IPS-20b (cell line): ENCODE measurements around the gene SLC4A4.

Source experiments
- H3K27ac ChIP-seq: one replicate; pipeline ENCODE4 v1.5.1; 2013; ENCODE audit warnings: low read length
- H3K27me3 ChIP-seq: 2 replicates; pipeline ENCODE4 v1.6.1; 2013; ENCODE audit warnings: mild to moderate bottlenecking, low read length, inconsistent platforms; ENCODE audit not compliant: insufficient read depth
- H3K36me3 ChIP-seq: 2 replicates; pipeline ENCODE4 v1.6.1; 2013; ENCODE audit warnings: low read depth, mild to moderate bottlenecking, inconsistent platforms, low read length, moderate library complexity; ENCODE audit not compliant: insufficient read depth
- H3K4me1 ChIP-seq: 2 replicates; pipeline ENCODE4 v1.6.1; 2013; ENCODE audit warnings: mild to moderate bottlenecking, control low read depth, inconsistent platforms, low read length, moderate library complexity; ENCODE audit not compliant: insufficient read depth
- H3K4me3 ChIP-seq: 2 replicates; pipeline ENCODE4 v1.5.1; 2013; ENCODE audit warnings: mild to moderate bottlenecking, low read length, inconsistent platforms
- H3K9ac ChIP-seq: 2 replicates; pipeline ENCODE4 v1.6.1; 2013; ENCODE audit warnings: low read depth, mild to moderate bottlenecking, inconsistent platforms, low read length, moderate library complexity
- H3K9me3 ChIP-seq: 2 replicates; pipeline ENCODE4 v1.6.1; 2013; ENCODE audit warnings: mild to moderate bottlenecking, low read depth, low read length, inconsistent platforms; ENCODE audit not compliant: insufficient read depth

Gene SLC4A4

GRCh38 chr4:71307729-71308128 lies 31.1 kb upstream of the SLC4A4 start:
- Histone ChIP-seq H3K9me3 (no peaks in the 10 kb centered on the region), H3K27ac (no peak overlapping the region), H3K27me3 (no peaks in the 10 kb centered on the region), H3K4me3 (no peak overlapping the region), H3K36me3 (no peaks in the 10 kb centered on the region), H3K9ac (no peak overlapping the region), H3K4me1 (peaks cover 18% of the 10 kb centered on the region)

DNA sequence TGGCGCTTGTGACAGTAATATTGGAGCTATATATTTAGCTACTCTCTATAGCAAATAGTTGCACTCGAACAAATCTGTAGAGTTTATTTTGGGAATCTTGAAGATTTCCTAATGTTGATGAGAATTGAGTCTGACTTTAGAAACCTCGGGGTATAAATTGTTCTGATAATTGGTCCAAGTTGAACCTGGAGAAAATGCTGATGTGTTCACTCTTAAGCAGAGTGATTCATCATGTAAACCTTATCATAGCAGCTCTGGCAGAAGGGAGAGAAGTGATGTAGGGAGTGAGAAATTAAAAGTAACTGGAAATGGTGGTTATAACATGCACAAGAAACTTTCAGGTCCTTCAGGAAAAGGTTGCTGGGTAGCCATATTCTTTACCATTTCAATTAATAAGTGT lies 16.4 kb upstream of the SLC4A4 start:
- Histone ChIP-seq H3K27ac (no peak overlapping the region), H3K4me3 (no peak overlapping the region), H3K27me3 (no peaks in the 10 kb centered on the region), H3K36me3 (no peaks in the 10 kb centered on the region), H3K4me1 (peaks cover 11% of the 10 kb centered on the region; the same call in 1 of the 2 replicates), H3K9ac (no peak overlapping the region), H3K9me3 (no peaks in the 10 kb centered on the region)

- Histone ChIP-seq H3K4me1 (no peaks in the 10 kb centered on the region), H3K27me3 (no peaks in the 10 kb centered on the region), H3K9me3 (no peaks in the 10 kb centered on the region), H3K4me3 (no peak overlapping the region), H3K27ac (no peak overlapping the region), H3K9ac (no peak overlapping the region), H3K36me3 (no peaks in the 10 kb centered on the region)
Observed at GRCh38 chr4:71333368-71333767, 5.5 kb upstream of the SLC4A4 start.

DNA sequence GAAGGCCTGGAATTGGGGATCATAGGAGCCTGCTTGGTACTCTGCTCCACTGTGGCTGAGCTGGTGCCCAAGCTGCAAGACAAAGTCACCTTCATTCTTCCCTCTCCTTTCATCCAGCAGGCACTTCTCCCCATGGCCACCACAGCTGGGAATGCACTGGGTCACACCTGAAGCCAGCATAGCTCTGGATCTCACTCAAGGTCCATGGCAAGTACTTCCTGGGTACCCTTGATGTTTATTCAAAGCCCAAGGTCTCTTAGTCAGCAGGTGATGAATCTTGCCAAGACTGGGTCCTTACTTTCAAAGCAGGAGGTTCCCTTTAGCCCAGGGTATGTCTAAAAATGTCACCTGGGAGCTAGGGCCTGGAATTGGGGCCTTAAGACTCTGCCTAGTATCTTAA lies 4.9 kb upstream of the SLC4A4 start:
- Histone ChIP-seq H3K36me3 (no peaks in the 10 kb centered on the region), H3K27me3 (no peaks in the 10 kb centered on the region), H3K4me1 (no peaks in the 10 kb centered on the region), H3K9ac (no peak overlapping the region), H3K27ac (no peak overlapping the region), H3K4me3 (no peak overlapping the region), H3K9me3 (no peaks in the 10 kb centered on the region)

GRCh38 chr4:71334465-71334882 lies 4.3 kb upstream of the SLC4A4 start:
- H3K9me3 ChIP-seq = no peaks in the 10 kb centered on the region
- H3K9ac ChIP-seq = no peak overlapping the region
- H3K27ac ChIP-seq = no peak overlapping the region
- H3K36me3 ChIP-seq = no peaks in the 10 kb centered on the region
- no peak overlapping the region for H3K4me3 ChIP-seq
- no peaks in the 10 kb centered on the region for H3K4me1 ChIP-seq
- no peaks in the 10 kb centered on the region for H3K27me3 ChIP-seq

DNA sequence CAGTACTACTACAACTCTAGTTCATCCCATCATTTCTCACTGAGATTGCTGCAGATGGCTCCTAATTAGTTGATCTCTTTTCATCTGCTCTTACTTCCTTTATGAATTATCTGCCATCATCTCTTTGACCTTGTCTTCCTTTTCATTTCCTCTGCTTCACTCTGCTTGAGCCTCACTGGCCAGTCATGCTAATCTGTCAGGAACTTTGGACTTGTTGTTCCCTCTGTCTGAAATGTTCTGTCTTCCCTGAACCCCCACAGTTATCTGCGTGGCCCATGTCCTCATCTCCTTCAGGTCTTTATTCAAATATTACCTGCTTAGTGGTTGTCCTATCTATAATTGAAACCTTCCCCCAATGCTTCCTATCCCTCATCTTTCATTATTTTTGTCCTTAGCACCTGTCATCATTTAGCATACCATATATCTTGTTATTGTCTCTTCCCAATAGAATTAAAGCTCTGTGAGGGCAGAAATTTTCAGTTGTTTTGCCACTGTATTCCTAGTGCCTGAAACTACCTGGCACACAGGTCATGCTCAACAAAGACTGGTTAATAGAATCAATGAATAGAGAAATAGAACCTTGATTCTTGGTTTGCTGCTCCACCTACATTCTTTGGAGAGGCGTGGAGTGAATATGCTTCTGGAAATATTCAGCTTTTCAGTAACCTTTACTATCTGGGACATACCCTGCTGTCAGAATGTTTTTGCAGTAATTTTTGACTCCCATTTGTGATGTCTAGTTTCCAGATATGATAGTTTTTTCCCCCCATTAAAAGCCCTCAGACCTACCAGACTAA lies 5.0 kb downstream of the SLC4A4 start:
- H3K4me1 ChIP-seq = no peaks in the 10 kb centered on the region
- no peaks in the 10 kb centered on the region for H3K36me3 ChIP-seq
- no peaks in the 10 kb centered on the region for H3K27me3 ChIP-seq
- H3K9me3 ChIP-seq = no peaks in the 10 kb centered on the region
- H3K4me3 ChIP-seq = no peak overlapping the region
- H3K27ac ChIP-seq = no peak overlapping the region
- no peak overlapping the region for H3K9ac ChIP-seq

DNA sequence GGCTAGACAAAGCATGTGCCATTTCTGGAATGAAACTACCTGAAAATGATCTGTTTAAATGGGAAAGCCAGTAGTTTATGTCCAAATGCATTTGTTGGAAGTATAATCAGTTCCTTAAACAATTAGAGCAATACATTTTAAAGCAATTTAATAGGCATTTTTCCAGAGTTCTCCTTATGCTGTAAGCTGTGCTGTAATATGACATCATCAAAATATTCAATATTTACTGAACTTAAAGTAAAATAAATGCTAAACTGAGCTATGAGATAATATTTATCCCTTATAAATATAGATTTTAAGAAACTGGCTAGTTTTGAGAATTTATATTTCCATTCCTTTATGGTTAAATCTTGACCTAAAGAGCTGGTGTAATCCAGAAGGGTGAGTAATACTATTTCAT lies 7.9 kb downstream of the SLC4A4 start:
- H3K9ac ChIP-seq = no peak overlapping the region
- H3K4me1 ChIP-seq = no peaks in the 10 kb centered on the region
- H3K27me3 ChIP-seq = no peaks in the 10 kb centered on the region
- H3K4me3 ChIP-seq = no peak overlapping the region
- no peak overlapping the region for H3K27ac ChIP-seq
- no peaks in the 10 kb centered on the region for H3K36me3 ChIP-seq
- H3K9me3 ChIP-seq = no peaks in the 10 kb centered on the region

GRCh38 chr4:71348586-71348985 lies 9.8 kb downstream of the SLC4A4 start:
- no peaks in the 10 kb centered on the region for H3K27me3 ChIP-seq

GRCh38 chr4:71355045-71355444 lies 16.2 kb downstream of the SLC4A4 start:
- Histone ChIP-seq H3K9me3 (no peaks in the 10 kb centered on the region), H3K4me3 (no peak overlapping the region), H3K36me3 (no peaks in the 10 kb centered on the region), H3K9ac (no peak overlapping the region), H3K4me1 (no peaks in the 10 kb centered on the region), H3K27me3 (no peaks in the 10 kb centered on the region), H3K27ac (no peak overlapping the region)

More at GRCh38 chr4:71348586-71348985, 9.8 kb downstream of the SLC4A4 start:
- H3K9ac ChIP-seq = no peak overlapping the region
- H3K9me3 ChIP-seq = no peaks in the 10 kb centered on the region
- H3K36me3 ChIP-seq = no peaks in the 10 kb centered on the region
- H3K27ac ChIP-seq = no peak overlapping the region
- H3K4me3 ChIP-seq = no peak overlapping the region
- no peaks in the 10 kb centered on the region for H3K4me1 ChIP-seq

DNA sequence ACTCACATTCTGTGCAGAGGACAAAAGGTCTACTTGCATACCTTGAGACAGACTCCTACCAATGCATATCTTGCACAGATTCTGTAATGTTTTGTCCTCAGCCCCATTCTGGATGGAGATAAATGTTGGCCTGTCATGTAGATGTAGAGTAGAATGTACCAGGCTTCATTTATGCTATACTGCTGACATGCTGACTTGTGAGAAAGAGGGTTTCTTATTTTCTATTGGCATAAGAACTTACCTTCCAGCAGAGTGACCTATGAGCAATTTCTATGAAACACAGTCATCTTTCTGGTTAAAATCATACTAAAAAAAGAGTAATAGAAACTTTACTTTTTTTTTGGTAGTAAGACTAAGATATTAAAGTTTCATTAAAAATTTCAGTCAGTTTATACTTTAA lies 17.2 kb downstream of the SLC4A4 start:
- Histone ChIP-seq H3K4me3 (no peak overlapping the region), H3K9me3 (no peaks in the 10 kb centered on the region), H3K27ac (no peak overlapping the region), H3K9ac (no peak overlapping the region), H3K36me3 (no peaks in the 10 kb centered on the region), H3K4me1 (no peaks in the 10 kb centered on the region), H3K27me3 (no peaks in the 10 kb centered on the region)

DNA sequence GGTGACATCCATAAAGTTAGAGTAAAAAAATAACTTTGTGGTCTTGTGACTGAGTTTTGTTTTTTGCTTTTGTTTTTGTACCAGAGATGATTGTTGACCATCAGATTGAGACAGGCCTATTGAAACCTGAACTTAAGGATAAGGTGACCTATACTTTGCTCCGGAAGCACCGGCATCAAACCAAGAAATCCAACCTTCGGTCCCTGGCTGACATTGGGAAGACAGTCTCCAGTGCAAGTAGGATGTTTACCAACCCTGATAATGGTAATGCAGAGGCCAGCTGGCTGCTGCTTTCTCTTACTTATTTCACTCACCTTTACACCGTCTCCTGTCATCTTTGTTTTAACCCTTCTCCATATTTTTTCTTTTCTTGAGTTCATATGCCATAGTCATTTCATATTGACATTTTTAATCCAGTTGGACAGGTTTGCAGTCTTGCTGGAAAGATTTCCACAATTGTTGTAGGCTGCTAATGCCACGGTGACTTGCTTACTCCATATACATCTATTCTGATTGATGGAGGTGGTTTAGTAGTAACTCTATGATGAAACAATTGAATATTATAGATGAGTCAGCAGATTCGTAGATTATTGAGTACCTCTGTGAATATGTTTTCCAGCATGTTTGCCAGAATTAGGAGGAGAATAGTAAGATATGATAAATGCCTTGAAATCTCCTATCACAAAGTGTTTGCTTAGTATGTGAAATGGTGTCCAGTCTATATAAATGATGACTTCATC lies 18.3 kb downstream of the SLC4A4 start:
- H3K4me1 ChIP-seq = no peaks in the 10 kb centered on the region
- H3K9me3 ChIP-seq = no peaks in the 10 kb centered on the region
- H3K36me3 ChIP-seq = no peaks in the 10 kb centered on the region
- H3K27me3 ChIP-seq = no peaks in the 10 kb centered on the region
- no peak overlapping the region for H3K9ac ChIP-seq
- H3K27ac ChIP-seq = no peak overlapping the region
- no peak overlapping the region for H3K4me3 ChIP-seq

DNA sequence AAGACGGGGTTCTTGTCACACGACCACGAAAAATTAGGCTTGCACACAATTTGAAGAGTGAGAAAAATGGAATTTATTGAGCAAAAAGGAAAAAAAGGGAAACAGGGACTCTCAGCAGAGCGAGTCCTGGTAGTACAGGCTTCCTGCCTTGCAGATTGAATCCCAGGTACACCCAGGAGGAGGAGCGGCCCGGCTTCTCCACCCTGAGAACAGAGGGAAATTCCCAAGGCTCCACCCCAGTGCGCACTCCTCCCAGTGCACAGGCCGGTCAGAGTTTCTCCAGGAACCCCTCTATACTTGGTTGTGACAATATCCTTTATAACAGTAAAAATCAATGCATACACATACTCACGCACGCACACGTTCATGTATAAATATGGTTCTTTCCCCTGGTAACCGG lies 22.0 kb downstream of the SLC4A4 start:
- Histone ChIP-seq H3K27ac (no peak overlapping the region), H3K4me3 (no peak overlapping the region), H3K9ac (no peak overlapping the region), H3K36me3 (no peaks in the 10 kb centered on the region), H3K27me3 (no peaks in the 10 kb centered on the region), H3K9me3 (no peaks in the 10 kb centered on the region), H3K4me1 (no peaks in the 10 kb centered on the region)
